UCSD-AML1 (cell line): ENCODE data around the gene FGF12.

Experiments
- DNase-seq: peaks from one replicate; lab custom pipeline; 2025; ENCODE audit not compliant: unreplicated experiment; lab: John Stamatoyannopoulos, UW

Gene FGF12

DNA sequence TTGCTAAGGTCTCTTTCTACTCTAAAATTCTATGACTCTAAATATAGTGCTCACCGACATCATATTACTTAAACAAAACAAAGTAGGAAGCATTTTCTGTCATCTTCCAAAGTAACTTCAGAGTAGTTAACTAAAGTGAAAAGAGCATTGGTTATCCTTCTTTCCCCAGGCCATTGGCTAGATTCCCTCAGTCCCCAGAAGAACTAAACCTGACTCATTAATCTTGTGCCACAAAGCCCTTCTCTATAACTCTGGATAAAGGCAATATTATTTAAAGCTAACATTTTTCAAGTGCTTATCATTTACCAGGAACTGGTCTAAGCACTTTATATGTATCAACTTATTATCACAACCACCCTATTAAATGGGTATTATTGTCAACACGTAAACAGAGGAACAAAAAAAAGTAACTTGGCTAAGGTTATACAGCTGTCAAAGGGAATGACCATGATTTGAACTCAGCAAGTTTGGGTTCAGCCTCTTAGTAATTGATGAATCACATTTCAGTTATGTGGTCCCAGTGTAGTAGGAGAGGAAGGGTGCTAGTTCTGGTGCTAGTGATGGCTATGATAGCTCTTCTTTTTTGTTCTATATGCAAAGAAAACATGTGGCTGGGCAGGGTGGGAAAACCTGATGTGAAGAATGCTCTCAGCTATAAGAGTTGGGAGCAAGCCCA, 304.9 kb downstream of the FGF12 start:
- DNase-seq: no peak

GRCh38 chr3:192419312-192419711, 308.0 kb downstream of the FGF12 start:
- no peak for DNase-seq

GRCh38 chr3:192417559-192418055, 309.7 kb downstream of the FGF12 start:
- DNase-seq: no peak

DNA sequence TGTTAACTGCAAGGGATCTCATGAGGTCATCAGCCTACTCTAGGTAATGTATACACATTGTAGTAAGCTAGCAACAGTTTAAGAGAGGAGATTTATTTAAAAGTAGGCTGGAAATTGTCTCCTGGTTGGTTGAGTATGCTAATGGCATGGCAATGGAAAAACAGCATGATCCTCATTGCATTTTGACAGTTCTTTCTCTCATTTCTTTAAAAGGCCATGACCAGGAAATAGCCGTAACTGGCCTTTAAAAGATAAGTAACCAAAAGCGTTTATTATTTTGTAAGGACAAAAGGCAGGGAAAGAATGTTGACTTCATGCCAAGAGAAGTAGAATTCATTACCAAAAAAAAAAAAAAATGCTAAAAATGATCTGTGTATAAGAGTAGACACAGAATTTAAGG, 310.3 kb downstream of the FGF12 start:
- no peak for DNase-seq

GRCh38 chr3:192413461-192413860, 313.9 kb downstream of the FGF12 start:
- DNase-seq: no peak

GRCh38 chr3:192410684-192410960, 316.7 kb downstream of the FGF12 start:
- no peak for DNase-seq

- DNase-seq: no peak
Measured at GRCh38 chr3:192409838-192410683, 317.3 kb downstream of the FGF12 start.

DNA sequence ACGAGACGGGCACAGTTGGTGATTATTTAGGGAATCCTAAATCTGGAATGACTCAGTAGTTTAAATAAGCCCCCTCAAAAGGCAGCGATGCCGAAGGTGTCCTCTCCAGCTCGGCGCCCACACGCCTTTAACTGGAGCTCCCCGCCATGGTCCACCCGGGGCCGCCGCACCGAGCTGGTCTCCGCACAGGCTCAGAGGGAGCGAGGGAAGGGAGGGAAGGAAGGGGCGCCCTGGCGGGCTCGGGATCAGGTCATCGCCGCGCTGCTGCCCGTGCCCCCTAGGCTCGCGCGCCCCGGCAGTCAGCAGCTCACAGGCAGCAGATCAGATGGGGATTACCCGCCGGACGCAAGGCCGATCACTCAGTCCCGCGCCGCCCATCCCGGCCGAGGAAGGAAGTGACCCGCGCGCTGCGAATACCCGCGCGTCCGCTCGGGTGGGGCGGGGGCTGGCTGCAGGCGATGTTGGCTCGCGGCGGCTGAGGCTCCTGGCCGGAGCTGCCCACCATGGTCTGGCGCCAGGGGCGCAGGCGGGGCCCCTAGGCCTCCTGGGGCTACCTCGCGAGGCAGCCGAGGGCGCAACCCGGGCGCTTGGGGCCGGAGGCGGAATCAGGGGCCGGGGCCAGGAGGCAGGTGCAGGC, 318.0 kb downstream of the FGF12 start:
- no peak for DNase-seq

DNA sequence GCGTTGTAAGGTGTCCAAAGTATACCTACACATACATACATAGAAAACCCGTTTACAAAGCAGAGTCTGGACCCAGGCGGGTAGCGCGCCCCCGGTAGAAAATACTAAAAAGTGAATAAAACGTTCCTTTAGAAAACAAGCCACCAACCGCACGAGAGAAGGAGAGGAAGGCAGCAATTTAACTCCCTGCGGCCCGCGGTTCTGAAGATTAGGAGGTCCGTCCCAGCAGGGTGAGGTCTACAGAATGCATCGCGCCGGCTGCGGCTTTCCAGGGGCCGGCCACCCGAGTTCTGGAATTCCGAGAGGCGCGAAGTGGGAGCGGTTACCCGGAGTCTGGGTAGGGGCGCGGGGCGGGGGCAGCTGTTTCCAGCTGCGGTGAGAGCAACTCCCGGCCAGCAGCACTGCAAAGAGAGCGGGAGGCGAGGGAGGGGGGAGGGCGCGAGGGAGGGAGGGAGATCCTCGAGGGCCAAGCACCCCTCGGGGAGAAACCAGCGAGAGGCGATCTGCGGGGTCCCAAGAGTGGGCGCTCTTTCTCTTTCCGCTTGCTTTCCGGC, 318.6 kb downstream of the FGF12 start:
- no peak for DNase-seq

DNA sequence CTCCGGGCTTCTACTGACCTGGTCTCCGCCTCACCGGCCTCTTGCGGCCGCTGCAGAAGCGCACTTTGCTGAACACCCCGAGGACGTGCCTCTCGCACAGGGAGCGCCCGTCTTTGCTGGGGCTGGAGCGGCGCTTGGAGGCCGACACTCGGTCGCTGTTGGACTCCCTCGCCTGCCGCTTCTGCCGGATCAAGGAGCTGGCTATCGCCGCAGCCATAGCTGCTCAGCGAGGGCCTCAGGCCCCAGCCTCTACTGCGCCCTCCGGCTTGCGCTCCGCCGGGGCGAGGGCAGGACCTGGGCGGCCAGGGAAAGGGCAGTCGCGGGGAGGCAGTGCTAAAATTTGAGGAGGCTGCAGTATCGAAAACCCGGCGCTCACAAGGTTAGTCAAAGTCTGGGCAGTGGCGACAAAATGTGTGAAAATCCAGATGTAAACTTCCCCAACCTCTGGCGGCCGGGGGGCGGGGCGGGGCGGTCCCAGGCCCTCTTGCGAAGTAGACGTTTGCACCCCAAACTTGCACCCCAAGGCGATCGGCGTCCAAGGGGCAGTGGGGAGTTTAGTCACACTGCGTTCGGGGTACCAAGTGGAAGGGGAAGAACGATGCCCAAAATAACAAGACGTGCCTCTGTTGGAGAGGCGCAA, 319.2 kb downstream of the FGF12 start:
- DNase-seq: no peak

DNA sequence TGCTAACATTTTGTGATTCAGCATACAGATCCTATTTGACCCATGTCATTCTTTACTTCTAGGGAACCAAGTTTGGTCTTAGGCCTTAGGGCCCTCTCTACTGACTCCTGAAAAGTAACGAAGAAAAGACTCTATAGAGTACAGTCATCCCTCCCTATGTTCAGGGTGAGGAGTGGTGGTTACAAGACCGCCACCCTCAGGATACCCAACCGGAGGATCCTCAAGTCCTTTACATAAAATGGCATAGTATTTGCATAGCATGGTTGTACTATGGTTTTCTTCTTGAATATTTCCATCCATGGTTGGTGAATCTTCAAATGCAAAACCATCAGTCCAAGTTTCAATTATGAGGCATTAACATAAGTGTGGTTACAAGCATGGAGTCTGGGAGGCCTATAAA, 327.6 kb downstream of the FGF12 start:
- DNase-seq: no peak

GRCh38 chr3:192397012-192397411, 330.3 kb downstream of the FGF12 start:
- no peak for DNase-seq

DNA sequence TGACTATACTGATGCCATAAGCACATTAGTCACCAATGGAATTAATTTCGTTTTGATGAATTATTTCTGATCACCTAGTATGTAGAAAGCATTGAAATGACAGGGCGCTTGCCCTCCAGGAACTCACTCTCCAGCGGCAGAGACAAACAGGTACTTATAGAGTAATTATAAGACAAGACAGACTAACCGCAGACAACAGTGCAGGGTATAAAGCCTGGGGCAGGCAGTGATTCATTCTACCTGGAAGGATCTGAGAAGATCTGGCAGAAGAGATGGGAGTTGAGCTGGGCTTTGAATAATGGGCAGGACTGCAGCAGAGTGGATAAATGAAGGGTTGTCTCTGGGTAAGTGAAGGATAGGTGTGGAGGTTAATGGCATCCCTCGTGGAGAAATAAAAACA, 331.8 kb downstream of the FGF12 start:
- no peak for DNase-seq

GRCh38 chr3:192392986-192393385, 334.4 kb downstream of the FGF12 start:
- no peak for DNase-seq

DNA sequence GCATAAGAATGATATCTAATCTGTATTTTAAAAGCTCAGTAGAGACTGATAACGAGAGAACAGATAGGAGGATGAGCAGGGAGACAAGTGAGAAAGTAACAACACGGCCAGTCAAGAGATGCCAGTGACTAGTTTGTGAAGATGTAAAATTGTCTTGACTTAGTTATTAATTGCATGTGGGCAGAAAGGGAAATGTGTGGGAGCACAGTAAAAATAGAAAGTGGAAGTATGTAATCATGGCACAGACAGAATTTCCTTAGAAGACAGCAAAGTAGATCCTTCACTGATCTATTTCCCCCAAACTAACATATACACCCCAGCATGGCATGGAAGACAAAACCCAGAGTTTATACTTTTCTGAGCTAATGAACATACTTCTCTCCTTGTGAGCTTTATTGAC, 344.5 kb downstream of the FGF12 start:
- DNase-seq: no peak

DNA sequence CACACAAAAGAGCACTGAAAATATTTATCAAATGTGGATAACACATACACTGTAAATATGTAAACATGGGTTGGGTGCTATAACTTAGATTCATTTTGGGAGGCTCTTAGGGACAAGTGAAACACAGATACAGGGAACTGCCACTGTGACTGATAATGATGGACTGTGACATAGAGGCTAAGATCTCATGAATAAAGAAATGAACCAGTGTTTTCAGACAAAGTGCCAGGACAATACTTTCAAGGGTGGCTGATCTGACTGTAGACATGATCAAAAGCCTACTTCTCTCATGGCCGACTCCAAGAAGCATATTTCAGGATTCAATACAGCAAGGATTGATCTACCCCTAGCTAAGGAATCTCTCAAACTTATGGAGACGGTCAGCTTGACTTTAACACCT, 353.8 kb downstream of the FGF12 start:
- DNase-seq: no peak

GRCh38 chr3:192373032-192373431, 354.3 kb downstream of the FGF12 start:
- no peak for DNase-seq

GRCh38 chr3:192372616-192373015, 354.7 kb downstream of the FGF12 start:
- no peak for DNase-seq

GRCh38 chr3:192371870-192372400, 355.4 kb downstream of the FGF12 start:
- DNase-seq: no peak

- no peak for DNase-seq
Measured at GRCh38 chr3:192367616-192368015, 359.7 kb downstream of the FGF12 start.

- no peak for DNase-seq
Measured at GRCh38 chr3:192366916-192367315, 360.4 kb downstream of the FGF12 start.
